HepG2 (cell line): Measurements from ENCODE around the gene S100A16. TPM values are rescaled to one million over a fixed set of nuclear protein-coding genes. Genes with fewer than 3 reads are reported as not detected.

Experiments used
- ATAC-seq: fragments of 200-7000 bp; cut with Tn5 transposase; 3 replicates; pipeline ENCODE4 v1.9.1; 2020; ENCODE audit warnings: mild to moderate bottlenecking, moderate library complexity
- BruUV-seq: library from RNA; stranded (reverse); fragments of 400-500 nt; replicated peaks from 2 replicates; lab custom pipeline; 2021; lab: Mats Ljungman, UMichigan
- CTCF ChIA-PET: fragments of 300-600 bp; formaldehyde crosslinking; extraction: SDS; loops from one replicate; lab custom pipeline; 2021; ENCODE audit warnings: low total read pairs, inconsistent platforms, low intra/inter-chr PET ratio; lab: Yijun Ruan, JAX
- POLR2A ChIA-PET: fragments of 350-600 bp; sonication (Branson Sonifier 250); formaldehyde crosslinking; loops from one replicate; lab custom pipeline; 2020; ENCODE audit warnings: antibody characterized with exemption, inconsistent platforms; lab: Yijun Ruan, JAX
- DNase-seq: peaks from one replicate; pipeline ENCODE4 v3.0.0-alpha.2; 2015; ENCODE audit warnings: low spot score
- FAIRE-seq: peaks from 3 replicates; lab custom pipeline; 2011; peaks lifted over from hg19 to GRCh38; lab: Jason Lieb, UNC
- H2AFZ ChIP-seq: one replicate; pipeline ENCODE4 v1.6.1; 2011; ENCODE audit warnings: low read length, inconsistent platforms
- H3K27ac ChIP-seq: fragments of 300-600 bp; 3 replicates; pipeline ENCODE4 v1.8.0; 2011; ENCODE audit warnings: mixed run types, mild to moderate bottlenecking, mixed read lengths, low read length, inconsistent platforms; ENCODE audit not compliant: insufficient read depth; ENCODE audit errors: extremely low read length
- H3K27me3 ChIP-seq, 2 experiments: fragments of 200-600 bp in 1 of 2; 2 replicates in 1 of 2; 3 replicates in 1 of 2; pipeline versions ENCODE4 v1.6.0 to v1.8.0; 2011; ENCODE audit warnings: low read length in 2 of 2, mild to moderate bottlenecking in 2 of 2, moderate library complexity in 2 of 2, inconsistent platforms in 1 of 2; ENCODE audit not compliant: insufficient read depth in 2 of 2, control insufficient read depth in 1 of 2
- H3K36me3 ChIP-seq, 2 experiments: fragments of 200-600 bp in 1 of 2; replicated peaks in 1 of 2; 2 replicates in 1 of 2; 3 replicates in 1 of 2; pipeline versions ENCODE4 v1.5.1 to v1.8.0; 2011; ENCODE audit warnings: low read length in 2 of 2, inconsistent platforms in 1 of 2; ENCODE audit not compliant: insufficient read depth in 2 of 2, control insufficient read depth in 1 of 2
- H3K4me1 ChIP-seq: 2 replicates; pipeline ENCODE4 v1.5.1; 2012; ENCODE audit warnings: low read length, inconsistent platforms; ENCODE audit not compliant: insufficient read depth
- H3K4me2 ChIP-seq: 2 replicates; pipeline ENCODE4 v1.6.0; 2011; ENCODE audit warnings: low read depth, low read length, inconsistent platforms
- H3K4me3 ChIP-seq, 3 experiments: fragments of 200-600 bp in 1 of 3; sonication (generic), shearing (Covaris generic) in 1 of 3; replicated peaks in 1 of 3; 2 replicates each; pipeline ENCODE4 v1.5.1; 2011 to 2016; ENCODE audit warnings: low read length in 3 of 3, inconsistent platforms in 2 of 3, low read depth in 2 of 3, mild to moderate bottlenecking in 2 of 3, control low read depth in 1 of 3, mixed read lengths in 1 of 3; ENCODE audit not compliant: insufficient read depth in 1 of 3
- H3K79me2 ChIP-seq: one replicate; pipeline ENCODE4 v1.6.1; 2011; ENCODE audit warnings: low read length, inconsistent platforms; ENCODE audit not compliant: insufficient read depth
- H3K9ac ChIP-seq: 2 replicates; pipeline ENCODE4 v1.6.0; 2011; ENCODE audit warnings: mild to moderate bottlenecking, low read depth, low read length, inconsistent platforms; ENCODE audit not compliant: insufficient read depth
- H3K9me3 ChIP-seq: 2 replicates; pipeline ENCODE4 v1.5.1; 2012; ENCODE audit warnings: mild to moderate bottlenecking, low read length
- H4K20me1 ChIP-seq: 2 replicates; pipeline ENCODE4 v1.6.0; 2011; ENCODE audit warnings: inconsistent platforms, mild to moderate bottlenecking, low read length, moderate library complexity; ENCODE audit not compliant: insufficient read depth
- KMT2A ChIP-seq: sonication (generic); formaldehyde crosslinking; IDR thresholded peaks from 2 replicates; pipeline ENCODE4 v1.4.0; 2020; ENCODE audit warnings: missing genetic modification reagents
- MTA3 ChIP-seq: sonication (generic); formaldehyde crosslinking; IDR thresholded peaks from 2 replicates; pipeline ENCODE4 v1.4.0; 2020; ENCODE audit warnings: missing genetic modification reagents
- NCOA1 ChIP-seq: sonication (generic); formaldehyde crosslinking; IDR thresholded peaks from 2 replicates; pipeline ENCODE4 v1.9.0; 2021; ENCODE audit warnings: missing genetic modification reagents
- SMAD1 ChIP-seq: sonication (generic); formaldehyde crosslinking; IDR thresholded peaks from 2 replicates; pipeline ENCODE4 v1.4.0; 2020; ENCODE audit warnings: missing genetic modification reagents, low read depth, mild to moderate bottlenecking, borderline replicate concordance
- ZBTB8A ChIP-seq: sonication (generic); formaldehyde crosslinking; IDR thresholded peaks from 2 replicates; pipeline ENCODE4 v1.4.0; 2020; ENCODE audit warnings: mild to moderate bottlenecking, low read depth, missing genetic modification reagents, borderline replicate concordance
- ZNF207 ChIP-seq: fragments of 450-650 bp; IDR thresholded peaks from 2 replicates; pipeline ENCODE4 v1.6.1; 2016; ENCODE audit warnings: antibody characterized with exemption, borderline replicate concordance
- WGBS: methylation state at CpG from one replicate; pipeline ENCODE4 v1.1.6; 2017; ENCODE audit warnings: low lambda C conversion rate; 5-methylcytosine and 5-hydroxymethylcytosine counted together
- in situ Hi-C: cut with HindIII; loops from 2 replicates; pipeline ENCODE4 v1.10.0; 2017; ENCODE audit warnings: low pct_unique_long_range_greater_than_20kb; ENCODE audit not compliant: extremely low pct_ligation_motif_present
- intact Hi-C: fragments of 100-400 bp; cut with micrococcal nuclease; formaldehyde crosslinking; loops from one replicate; pipeline ENCODE4 v1.10.0; 2022; ENCODE audit not compliant: unreplicated experiment
- polyA plus RNA-seq, 8 experiments: library from polyadenylated mRNA; depleted of rRNA in 3 of 8; stranded (reverse) in 7 of 8; unstranded in 1 of 8; fragments of >200 nt; fragmentation: Illumina TruSeq in 4 of 8; extraction: Trizol in 4 of 8; gene quantifications; 2 replicates each; pipeline versions ENCODE4 v1.2.1 to v1.2.3, GENCODE V29; 2011 to 2016; ENCODE audit warnings: low read depth in 4 of 8, missing spikeins in 1 of 8, mixed read lengths in 1 of 8; ENCODE audit not compliant: insufficient read depth in 1 of 8
- total RNA-seq, 5 experiments: library from RNA; depleted of rRNA; stranded (reverse); fragments of >200 nt; fragmentation: Illumina TruSeq; extraction: Trizol; gene quantifications; 2 replicates each; pipeline ENCODE4 v1.2.3, GENCODE V29; 2016; ENCODE audit warnings: low read depth in 1 of 5
- TF ChIP-seq, protein P1 (sequence below), 2 experiments: sonication (generic) in 1 of 2; formaldehyde crosslinking in 1 of 2; IDR thresholded peaks; 2 replicates each; pipeline versions ENCODE4 v1.4.0 to v1.6.1; 2016 to 2020; ENCODE audit warnings: borderline replicate concordance in 1 of 2, low read depth in 1 of 2, mild to moderate bottlenecking in 1 of 2, missing genetic modification reagents in 1 of 2
- TF ChIP-seq, protein P2 (sequence below), 2 experiments: sonication (generic) in 1 of 2; formaldehyde crosslinking in 1 of 2; IDR thresholded peaks; 2 replicates each; pipeline versions ENCODE4 v1.6.1 to v1.9.0; 2014 to 2022; ENCODE audit warnings: antibody characterized with exemption in 1 of 2, borderline replicate concordance in 1 of 2, inconsistent platforms in 1 of 2, low read depth in 1 of 2, missing genetic modification reagents in 1 of 2

Gene S100A16
- total and polyA plus RNA-seq, 2 of the 13 experiments (the other 11 are each of a cell fraction or from before 2014, with no cell fraction given), result 46.0 to 195 TPM

DNA sequence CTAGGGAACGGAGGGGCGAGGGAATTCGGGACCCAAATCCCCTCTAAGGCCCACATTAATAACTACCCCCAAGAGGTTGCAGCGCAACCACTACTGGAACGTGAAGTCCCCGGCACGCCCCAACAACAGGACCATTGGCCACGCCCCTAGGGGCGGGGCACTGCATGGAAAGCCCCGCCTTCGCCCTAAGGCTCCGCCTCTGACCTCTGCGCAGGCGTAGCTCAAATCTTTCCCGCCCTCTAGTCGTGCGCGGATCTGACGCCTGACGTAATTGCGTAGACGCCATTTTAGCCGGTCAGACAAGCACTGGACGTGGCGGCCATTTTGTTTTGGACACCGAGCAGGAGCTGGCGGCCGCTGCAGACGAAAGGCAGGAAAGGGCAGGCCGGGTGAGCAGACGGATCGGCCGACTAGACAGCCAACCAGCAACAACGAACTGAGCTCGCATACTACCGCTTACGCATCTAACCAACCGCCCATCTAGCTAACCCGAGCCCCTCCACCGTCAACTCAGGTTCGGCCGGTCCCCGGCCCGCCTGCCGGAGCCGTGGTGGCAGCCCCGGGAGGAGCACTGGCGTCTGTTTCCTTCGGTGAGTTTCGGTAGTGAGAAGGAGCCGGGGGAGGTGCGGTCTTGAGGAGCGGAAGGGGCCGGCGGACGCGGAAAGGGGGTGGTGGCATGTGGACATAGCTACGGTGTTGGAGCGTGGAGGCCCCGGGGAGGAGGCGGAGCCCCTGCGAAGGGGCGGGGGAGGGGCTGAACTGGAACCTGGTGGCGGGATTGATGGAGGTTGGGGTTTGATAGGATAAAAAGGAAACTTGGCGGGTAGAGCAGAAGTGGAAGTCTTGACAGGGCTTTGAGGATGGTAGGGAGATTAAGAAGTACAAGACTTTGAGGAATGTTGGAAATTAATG, 21.1 kb upstream of the S100A16 start, which contains the start of gene CHTOP (continued):
- TF ChIP-seq, protein P1, sequence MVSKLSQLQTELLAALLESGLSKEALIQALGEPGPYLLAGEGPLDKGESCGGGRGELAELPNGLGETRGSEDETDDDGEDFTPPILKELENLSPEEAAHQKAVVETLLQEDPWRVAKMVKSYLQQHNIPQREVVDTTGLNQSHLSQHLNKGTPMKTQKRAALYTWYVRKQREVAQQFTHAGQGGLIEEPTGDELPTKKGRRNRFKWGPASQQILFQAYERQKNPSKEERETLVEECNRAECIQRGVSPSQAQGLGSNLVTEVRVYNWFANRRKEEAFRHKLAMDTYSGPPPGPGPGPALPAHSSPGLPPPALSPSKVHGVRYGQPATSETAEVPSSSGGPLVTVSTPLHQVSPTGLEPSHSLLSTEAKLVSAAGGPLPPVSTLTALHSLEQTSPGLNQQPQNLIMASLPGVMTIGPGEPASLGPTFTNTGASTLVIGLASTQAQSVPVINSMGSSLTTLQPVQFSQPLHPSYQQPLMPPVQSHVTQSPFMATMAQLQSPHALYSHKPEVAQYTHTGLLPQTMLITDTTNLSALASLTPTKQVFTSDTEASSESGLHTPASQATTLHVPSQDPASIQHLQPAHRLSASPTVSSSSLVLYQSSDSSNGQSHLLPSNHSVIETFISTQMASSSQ (IDR thresholded peaks at IDR 0.05; ENCODE audit: low read depth), result no peak
- TF ChIP-seq, protein P1 (CRISPR knock-in tag; IDR thresholded peaks at IDR 0.05; ENCODE audit: borderline replicate concordance), result peak; percentile 71; the same call in 1 of the 2 replicates
- no peak for TF ChIP-seq ZBTB8A (CRISPR knock-in tag)

DNA sequence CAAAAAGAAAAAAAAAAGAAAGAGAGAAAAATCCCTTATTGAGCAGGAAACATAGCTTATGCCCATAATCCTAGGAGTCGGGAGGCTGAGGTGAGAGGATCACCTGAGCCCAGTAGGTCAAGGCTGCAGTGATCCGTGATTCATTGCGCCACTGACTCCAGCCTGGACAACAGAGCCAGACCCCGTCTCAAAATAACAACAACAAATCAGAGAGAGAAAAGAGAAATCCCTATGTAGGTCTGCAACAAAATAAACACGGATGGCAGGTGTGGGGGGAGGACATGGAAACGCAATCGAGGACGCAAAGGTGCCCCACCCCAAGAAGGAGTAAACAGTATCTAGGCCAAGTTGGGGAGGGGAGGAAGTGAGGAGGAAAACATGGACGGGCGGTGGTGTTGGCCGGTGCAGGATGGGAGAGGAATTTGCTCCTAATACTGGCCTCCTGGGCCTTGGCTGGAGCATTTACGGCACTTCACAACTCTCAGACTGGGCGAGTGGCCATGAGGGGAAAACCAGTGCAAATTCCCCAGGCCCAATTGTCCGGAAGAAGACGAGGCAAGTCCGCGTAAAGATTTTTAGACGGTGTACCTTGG, 20.3 kb upstream of the S100A16 start:
- ChIA-PET CTCF (no interaction called here), POLR2A (interaction anchor here (0.5 to 2.7 kb wide), 32 partner anchors 10 to 345 kb away, joined by 3 to 63 read pairs (median 5); partner anchors contain the start of genes ILF2, INTS3, S100A14 and S100A16)
- in situ Hi-C loops, result no loop called here
- FAIRE-seq (no peak), ATAC-seq (no peak), DNase-seq (no peak)
- H3K4me2 ChIP-seq, result peak overlapping the region; percentile 33
- H3K4me1 ChIP-seq, result peaks cover 69% of the 10 kb centered on the region
- H3K9ac ChIP-seq, result no peak overlapping the region
- peak overlapping the region; percentile 100 for H3K27ac ChIP-seq
- peaks cover 7 to 24% of the 10 kb centered on the region in 2 experiments; a peak in 4 of 5 replicates for H3K36me3 ChIP-seq
- no peaks in the 10 kb centered on the region for H3K27me3 ChIP-seq
- H2AFZ ChIP-seq, result no peak overlapping the region
- 91% methylated on average over 18 of the region's 18 CpGs for WGBS
- H3K79me2 ChIP-seq, result peaks cover 53% of the 10 kb centered on the region
- H3K4me3 ChIP-seq, result no peak overlapping the region; a peak in 1 of 6 replicates
- intact Hi-C loops, result loop anchor here (5.0 kb wide), 1 partner anchor 39 kb away; the partner anchor contains the start of gene ILF2
- BruUV-seq, result no TSS peak
- no peaks in the 10 kb centered on the region for H3K9me3 ChIP-seq
- H4K20me1 ChIP-seq, result peaks cover 13% of the 10 kb centered on the region
- TF ChIP-seq KMT2A (CRISPR knock-in tag) (0 out of 2 replicates have a peak, but pooled peaks have one; percentile 12), NCOA1 (CRISPR knock-in tag) (0 out of 2 replicates have a peak, but pooled peaks have one; percentile 1), SMAD1 (CRISPR knock-in tag) (peak; percentile 6; the same call in 1 of the 2 replicates), ZNF207 (no peak), MTA3 (no peak)
- TF ChIP-seq, protein P2, sequence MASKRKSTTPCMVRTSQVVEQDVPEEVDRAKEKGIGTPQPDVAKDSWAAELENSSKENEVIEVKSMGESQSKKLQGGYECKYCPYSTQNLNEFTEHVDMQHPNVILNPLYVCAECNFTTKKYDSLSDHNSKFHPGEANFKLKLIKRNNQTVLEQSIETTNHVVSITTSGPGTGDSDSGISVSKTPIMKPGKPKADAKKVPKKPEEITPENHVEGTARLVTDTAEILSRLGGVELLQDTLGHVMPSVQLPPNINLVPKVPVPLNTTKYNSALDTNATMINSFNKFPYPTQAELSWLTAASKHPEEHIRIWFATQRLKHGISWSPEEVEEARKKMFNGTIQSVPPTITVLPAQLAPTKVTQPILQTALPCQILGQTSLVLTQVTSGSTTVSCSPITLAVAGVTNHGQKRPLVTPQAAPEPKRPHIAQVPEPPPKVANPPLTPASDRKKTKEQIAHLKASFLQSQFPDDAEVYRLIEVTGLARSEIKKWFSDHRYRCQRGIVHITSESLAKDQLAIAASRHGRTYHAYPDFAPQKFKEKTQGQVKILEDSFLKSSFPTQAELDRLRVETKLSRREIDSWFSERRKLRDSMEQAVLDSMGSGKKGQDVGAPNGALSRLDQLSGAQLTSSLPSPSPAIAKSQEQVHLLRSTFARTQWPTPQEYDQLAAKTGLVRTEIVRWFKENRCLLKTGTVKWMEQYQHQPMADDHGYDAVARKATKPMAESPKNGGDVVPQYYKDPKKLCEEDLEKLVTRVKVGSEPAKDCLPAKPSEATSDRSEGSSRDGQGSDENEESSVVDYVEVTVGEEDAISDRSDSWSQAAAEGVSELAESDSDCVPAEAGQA (IDR thresholded peaks at IDR 0.05; ENCODE audit: low read depth), result no peak
- TF ChIP-seq, protein P2 (CRISPR knock-in tag; IDR thresholded peaks at IDR 0.05; ENCODE audit: borderline replicate concordance), result no peak
